Astrocyte of the cerebellum (primary cell): ENCODE data around the gene TLE7.

ENCODE experiments used
- DNase-seq: peaks from one replicate; pipeline ENCODE4 v3.0.0-alpha.2; 2011; ENCODE audit warnings: low read depth
- H3K4me3 ChIP-seq: 2 replicates; pipeline ENCODE4 v1.5.1; 2011; ENCODE audit warnings: mild to moderate bottlenecking, low read depth, low read length, moderate library complexity
- in situ Hi-C: cut with HindIII; loops from 2 replicates; pipeline ENCODE4 v1.10.0; 2017; ENCODE audit warnings: low sequenced_read_pairs
- TF ChIP-seq, protein P1 (sequence below): IDR thresholded peaks from 2 replicates; pipeline ENCODE4 v1.5.1; 2012; ENCODE audit warnings: low read length, low read depth, moderate library complexity, mild to moderate bottlenecking; ENCODE audit errors: missing control alignments

TLE7 gene

DNA sequence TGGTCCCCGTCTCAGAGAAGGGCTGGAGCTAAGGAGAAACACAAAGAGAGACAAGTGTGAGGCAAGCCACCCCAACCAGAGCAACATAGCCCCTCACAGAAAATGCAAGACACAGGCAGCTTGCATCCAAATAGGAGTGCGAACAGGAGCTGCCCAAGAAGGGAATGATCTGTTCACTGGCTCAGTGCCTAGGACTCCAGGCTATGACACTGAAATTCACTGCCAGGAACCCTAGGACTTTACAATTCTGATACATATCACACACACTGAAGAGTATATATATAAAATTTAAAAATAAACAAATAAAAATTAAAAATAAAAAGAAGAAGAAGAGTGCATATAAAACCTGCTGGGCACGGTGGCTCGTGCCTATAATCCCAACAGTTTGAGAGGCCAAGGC lies 14.9 kb upstream of the TLE7 start:
- H3K4me3 ChIP-seq = no peak overlapping the region
- TF ChIP-seq, protein P1, sequence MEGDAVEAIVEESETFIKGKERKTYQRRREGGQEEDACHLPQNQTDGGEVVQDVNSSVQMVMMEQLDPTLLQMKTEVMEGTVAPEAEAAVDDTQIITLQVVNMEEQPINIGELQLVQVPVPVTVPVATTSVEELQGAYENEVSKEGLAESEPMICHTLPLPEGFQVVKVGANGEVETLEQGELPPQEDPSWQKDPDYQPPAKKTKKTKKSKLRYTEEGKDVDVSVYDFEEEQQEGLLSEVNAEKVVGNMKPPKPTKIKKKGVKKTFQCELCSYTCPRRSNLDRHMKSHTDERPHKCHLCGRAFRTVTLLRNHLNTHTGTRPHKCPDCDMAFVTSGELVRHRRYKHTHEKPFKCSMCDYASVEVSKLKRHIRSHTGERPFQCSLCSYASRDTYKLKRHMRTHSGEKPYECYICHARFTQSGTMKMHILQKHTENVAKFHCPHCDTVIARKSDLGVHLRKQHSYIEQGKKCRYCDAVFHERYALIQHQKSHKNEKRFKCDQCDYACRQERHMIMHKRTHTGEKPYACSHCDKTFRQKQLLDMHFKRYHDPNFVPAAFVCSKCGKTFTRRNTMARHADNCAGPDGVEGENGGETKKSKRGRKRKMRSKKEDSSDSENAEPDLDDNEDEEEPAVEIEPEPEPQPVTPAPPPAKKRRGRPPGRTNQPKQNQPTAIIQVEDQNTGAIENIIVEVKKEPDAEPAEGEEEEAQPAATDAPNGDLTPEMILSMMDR = no peak
- no peak for DNase-seq
- in situ Hi-C loops = no loop called here

- no peak for DNase-seq
- no peak overlapping the region for H3K4me3 ChIP-seq
- TF ChIP-seq, protein P1 = no peak
- in situ Hi-C loops = no loop called here
These were observed 11.2 kb upstream of the TLE7 start for GRCh38 chr16:71453036-71453435.

GRCh38 chr16:71449020-71449419 lies 7.2 kb upstream of the TLE7 start:
- in situ Hi-C loops = no loop called here
- no peak for DNase-seq
- TF ChIP-seq, protein P1 = no peak
- no peak overlapping the region for H3K4me3 ChIP-seq

GRCh38 chr16:71448274-71448866 lies 6.5 kb upstream of the TLE7 start:
- in situ Hi-C loops = no loop called here
- no peak overlapping the region for H3K4me3 ChIP-seq
- TF ChIP-seq, protein P1 = no peak
- DNase-seq = no peak

- DNase-seq = no peak
- in situ Hi-C loops = no loop called here
- no peak overlapping the region for H3K4me3 ChIP-seq
- TF ChIP-seq, protein P1 = no peak
These were observed 1.9 kb upstream of the TLE7 start for GRCh38 chr16:71443714-71444113.

- TF ChIP-seq, protein P1 = peak; percentile 11
- DNase-seq = no peak
- H3K4me3 ChIP-seq = no peak overlapping the region
- in situ Hi-C loops = no loop called here
These were observed 355 bp downstream of the TLE7 start for GRCh38 chr16:71441348-71442050.
